Measurements from ENCODE around the gene WDR54.

- TF ChIP-seq EP300 (IDR thresholded peaks at IDR 0.05; ENCODE audit: borderline replicate concordance in 1 of 2, low read depth in 1 of 2, low read length in 1 of 2) (no peak), IRF3 (IDR thresholded peaks at IDR 0.05; ENCODE audit: low read depth, low read length) (no peak), RAD21 (IDR thresholded peaks at IDR 0.05; ENCODE audit: low read length) (no peak)
Measured at GRCh38 chr2:74420006-74420405, 1.5 kb upstream of the WDR54 start.
